GM21360 (cell line): ENCODE measurements around the gene SMAD5.

ENCODE experiments used
- ATAC-seq: cut with Tn5 transposase; IDR thresholded peaks from one replicate; pipeline ENCODE4 v1.9.1; 2021; ENCODE audit warnings: mild to moderate bottlenecking, moderate library complexity; ENCODE audit not compliant: unreplicated experiment

SMAD5 gene

DNA sequence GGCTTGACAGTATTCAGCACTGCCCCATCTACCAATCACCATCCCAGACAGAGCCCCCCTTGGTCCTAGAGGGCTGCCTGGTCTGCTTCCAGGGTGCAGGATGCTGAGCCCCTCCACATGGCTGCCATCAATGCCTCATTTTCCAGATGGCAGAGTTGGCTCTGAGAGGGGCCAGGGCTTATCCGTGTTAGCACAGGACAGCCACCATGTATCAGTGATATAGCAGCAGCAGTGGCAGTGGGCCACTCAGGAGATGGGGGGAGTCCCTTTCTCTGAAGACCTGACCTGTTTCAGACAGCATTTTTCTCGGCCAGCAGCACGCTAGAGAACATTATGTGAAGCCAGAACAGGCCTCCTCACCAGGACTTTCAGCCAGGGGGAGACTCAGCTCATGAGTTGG lies 61.9 kb downstream of the SMAD5 start:
- ATAC-seq, result no peak

DNA sequence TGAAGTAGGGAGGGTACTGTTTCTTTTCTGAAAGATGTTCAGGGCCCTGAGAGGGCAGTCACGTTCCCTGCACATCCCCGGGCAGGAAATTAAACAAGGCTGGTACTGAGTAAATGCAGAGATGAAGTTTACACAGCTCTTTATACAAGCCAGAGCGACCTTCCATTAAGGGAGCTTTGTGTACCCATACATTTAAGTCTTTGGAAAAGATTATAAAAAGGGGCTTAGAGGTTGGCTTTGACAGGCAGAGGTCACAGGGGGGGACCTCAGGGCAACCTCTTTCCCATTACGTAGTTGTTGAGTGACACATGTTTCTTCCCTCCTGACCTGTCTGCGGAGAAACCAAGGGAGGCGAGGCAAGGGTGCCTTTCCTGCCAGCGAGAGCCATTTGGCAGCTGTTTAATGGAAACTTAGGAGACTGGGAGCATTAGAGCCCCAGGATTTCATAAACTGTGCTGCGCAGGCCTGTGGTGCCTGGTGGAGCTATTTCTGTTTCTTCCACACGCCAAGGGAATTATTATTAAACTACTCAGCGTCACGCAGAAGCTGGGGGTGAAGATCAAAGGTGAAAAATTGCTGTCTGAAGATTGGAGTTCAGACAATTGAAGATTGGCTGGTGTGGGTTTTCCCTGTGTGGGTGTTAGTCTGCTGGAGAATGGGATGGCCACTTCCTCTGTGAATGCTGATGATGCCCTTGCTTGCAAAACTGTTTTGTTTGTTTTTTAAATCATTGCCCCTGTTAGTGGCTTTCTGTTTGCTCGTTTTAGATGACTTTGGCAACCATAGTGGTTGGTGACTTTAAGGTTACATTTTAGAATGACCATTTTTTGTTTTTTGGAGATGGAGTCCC lies 63.6 kb downstream of the SMAD5 start:
- ATAC-seq, result no peak

DNA sequence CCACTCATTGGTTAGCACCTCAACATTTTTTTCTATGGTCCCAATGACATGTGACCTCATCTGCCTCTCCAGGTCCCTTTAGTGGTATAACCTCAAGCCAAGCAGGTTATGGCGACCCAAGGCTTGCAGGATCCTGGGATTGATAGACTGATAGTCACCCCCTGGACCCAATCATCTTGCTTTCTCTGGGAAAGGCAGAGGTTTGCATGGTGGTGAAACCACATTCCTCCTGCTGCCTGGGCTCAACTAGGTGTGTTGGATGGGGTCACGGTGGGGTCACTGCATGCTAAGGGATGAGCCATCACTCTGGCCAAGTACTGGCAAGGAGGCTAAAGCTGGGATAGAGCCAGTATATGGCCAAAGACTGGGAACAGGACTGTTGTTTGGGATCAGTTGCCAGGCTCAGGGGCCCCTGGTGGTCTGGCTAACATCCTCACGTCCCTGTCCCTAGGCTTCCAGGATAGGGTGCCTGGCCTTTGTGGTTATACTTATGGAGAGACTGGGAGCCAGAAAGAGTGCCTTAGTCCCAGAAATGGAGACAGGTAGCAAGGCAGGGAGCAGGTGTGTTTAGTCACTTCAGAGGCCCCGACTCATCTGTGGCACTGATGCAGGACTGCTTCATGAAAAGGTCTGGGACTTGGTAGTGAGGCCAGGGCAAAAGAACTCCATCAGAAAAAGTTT lies 65.0 kb downstream of the SMAD5 start:
- no peak for ATAC-seq

DNA sequence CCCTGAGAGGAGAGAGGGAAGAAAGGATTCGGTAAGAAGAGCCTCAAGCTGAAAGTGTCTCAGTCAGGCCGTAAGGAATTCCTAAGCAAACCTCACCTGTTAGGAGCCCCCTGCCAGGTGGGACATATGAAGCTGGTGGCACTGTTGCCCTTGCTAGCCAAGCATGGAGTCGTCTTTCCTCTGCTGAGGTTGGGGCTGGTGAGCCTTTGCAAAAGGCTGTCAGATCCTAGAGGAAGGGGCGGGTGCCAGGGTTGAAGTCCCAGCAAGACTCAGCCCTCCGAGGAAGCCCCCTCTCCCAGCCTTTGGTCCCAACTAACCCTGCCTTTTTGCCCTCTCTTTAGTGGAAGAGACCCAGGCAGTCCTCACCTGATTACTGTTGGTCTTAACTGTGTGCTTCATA lies 65.8 kb downstream of the SMAD5 start:
- ATAC-seq, result no peak

DNA sequence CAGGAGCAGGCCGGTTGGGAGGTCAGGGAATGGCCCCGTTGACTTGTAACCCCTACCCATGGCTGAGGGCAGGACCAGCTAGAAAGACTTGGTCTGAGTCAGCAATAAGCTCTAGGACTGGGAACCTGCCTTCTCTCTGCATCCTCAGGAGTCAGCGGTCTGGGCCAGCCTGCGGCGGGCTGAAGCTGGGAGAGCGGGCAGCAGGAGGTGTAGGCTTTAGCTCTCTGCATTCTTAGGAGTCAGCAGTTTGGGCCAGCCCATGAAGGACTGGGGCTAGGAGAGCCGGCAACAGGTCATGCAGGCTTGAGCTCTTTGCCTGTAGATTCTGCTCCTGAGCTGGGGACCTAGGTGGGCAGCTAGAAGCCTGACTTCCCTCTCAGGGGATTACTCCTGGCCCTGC lies 66.8 kb downstream of the SMAD5 start:
- no peak for ATAC-seq

DNA sequence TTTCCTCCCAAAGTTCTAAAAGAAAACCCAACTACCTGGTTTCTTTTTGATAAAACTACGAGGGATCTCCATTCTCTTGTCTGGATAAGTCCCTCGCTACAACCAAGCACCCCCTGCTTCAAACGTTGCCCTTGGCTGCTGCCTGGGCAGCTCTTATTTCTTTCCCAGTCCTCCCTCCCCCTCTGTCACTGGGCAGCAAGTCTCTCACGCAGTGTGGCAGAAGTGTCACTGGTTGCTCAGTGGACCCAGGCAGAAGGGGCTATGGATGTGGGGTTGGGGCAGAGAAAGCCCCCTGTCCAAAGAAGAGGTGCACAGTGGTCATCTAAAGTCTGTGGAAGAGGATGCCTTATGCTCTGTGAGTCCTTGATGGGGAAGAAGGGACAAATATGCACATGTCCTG lies 67.5 kb downstream of the SMAD5 start:
- ATAC-seq, result no peak

DNA sequence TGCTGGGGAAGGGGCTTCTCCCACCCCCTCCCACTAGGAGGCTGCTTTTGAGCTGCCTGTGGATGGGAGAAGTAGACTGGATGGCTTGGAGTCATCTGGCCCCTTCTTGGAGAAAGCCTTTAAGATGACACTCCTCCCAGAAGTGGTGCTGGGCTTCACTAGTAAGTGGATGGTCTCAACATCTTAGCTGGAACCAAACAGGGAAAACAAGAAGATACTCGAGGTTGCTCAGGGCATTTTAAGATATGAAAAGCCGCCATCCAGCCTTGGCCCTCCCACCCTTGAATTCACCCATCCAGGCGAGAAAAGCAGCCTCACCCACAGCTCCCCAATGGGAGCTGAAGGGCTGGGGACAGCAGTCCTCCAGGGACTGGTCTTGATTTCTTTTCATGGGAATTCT lies 68.1 kb downstream of the SMAD5 start:
- ATAC-seq, result no peak

DNA sequence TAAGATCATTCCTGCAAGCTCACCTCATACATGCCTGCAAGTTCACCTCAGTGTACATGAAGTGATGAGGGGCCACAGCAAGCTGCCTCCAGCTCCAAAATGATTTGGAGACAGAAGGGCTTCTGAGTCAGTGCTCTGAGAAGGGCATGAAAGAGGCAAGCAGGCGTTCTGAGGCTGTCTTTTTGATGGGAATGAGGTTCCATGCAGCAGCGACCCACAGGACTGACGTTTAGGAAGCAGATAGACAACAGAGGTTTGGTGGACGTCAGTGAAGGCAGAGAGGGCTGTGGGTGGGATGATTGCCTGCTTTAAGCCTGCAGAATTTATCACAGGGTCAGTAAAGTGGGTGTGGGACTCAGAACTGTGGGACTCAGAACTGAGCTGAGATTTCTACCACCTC lies 69.2 kb downstream of the SMAD5 start:
- no peak for ATAC-seq

DNA sequence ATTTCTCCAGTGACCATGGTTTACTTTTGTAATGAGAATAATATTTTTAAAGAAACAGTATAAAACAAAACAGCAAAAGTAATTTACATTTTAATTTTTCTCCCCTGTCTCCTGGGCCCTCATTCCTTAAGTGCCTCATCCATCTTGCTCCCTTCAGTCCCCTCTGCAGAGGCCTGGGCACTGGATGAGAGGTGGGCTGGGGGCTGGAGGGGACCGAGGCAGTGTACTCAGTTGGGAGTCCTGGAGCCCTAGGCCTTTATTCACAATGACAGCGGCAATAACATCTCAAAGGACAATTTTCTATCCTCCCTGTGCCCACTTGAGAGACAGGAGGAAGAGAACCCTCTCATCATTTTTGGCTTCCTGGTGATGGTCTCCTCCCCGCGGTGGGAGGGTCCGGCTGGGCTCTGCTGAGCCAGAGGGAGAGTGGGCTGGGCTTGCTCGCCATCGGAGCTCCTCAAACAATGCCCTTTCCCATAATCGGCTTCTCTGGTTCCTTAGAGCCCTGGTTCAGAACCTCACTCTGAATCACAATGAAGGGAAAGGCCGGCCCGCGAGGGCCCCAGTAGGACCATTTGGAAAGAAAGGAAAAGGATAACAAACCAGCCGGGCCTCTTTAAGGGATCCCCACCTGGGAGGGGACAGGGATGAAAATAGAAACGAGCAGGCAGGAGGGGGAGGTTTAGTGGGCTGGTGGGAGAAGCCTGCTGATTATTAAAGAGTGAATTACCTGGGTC lies 70.0 kb downstream of the SMAD5 start:
- no peak for ATAC-seq

DNA sequence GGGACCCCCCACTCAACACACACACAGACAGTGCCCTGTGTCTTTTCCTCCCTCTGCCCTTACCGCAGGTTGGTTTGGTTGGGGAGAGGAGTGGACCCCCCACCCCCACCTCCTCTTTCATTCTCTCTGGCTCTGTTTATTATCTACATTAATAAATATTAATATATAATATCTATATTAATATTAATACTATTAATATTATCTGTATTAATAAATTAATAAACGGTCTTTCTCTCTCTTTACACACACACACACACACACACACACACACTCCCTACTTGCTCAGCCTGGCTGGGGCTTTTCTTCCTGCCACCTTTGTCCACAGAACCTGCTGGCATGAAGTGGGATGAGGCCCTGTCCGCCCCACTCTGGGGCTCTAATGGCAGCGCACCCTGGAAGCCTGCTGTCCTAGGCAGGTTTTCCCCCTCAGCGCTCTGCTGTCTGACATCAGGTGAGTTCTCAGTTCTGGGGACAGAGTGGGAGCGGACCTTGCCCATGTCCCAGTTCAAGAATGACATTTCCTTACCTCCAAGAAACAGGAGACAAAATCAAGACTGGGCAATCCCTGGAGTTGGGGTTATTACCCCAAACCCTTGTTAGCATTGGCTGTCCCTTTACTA lies 70.8 kb downstream of the SMAD5 start:
- no peak for ATAC-seq

DNA sequence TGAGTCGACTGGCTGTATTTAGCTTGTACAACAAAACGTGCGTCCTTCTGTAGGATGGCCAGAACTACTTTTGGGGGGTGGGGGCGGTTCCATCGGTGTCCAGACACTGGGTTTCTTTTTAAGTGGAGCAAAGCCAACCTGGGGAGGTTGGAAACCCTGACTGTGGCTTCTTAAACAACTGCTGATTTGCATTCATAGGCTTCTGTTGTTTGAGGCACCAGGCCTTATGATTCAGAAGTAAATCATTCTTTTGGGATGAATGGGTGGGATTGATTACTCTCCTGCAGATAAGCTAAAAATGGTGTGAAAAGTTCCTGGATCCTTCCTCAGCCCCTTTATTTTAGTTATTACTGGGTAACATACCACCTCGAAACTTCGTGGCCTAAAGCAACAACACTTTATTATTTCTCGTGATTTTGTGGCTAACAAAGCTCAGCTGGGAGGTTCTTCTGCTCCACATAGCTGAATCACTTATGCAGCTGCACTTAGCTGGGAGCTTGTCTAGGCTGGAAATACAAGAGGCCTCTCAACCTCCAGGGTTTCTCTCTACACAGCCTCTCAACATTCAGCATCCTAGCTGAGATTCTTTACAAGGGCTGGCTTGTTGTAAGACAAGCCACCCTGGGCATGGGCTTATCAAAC lies 72.5 kb downstream of the SMAD5 start:
- ATAC-seq, result no peak

DNA sequence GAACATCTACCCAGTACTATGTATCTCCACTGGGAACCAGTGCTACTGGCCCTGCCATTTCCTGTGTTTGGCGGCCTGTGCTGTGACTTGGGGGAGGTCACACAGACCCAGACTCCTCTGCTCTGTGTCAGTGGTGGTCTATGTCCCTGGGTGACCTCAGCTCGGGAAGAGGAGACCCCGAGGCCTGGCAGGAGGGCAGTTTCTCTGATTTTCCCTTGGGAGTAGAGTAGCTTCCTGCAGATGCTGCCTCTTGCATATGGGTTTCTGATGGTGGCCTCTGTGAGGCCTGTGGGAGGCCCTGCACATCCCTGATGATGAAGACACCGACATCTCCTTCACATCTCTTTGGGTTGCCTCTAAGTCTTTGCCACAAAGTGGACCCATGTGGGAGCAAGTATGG lies 73.3 kb downstream of the SMAD5 start:
- no peak for ATAC-seq

DNA sequence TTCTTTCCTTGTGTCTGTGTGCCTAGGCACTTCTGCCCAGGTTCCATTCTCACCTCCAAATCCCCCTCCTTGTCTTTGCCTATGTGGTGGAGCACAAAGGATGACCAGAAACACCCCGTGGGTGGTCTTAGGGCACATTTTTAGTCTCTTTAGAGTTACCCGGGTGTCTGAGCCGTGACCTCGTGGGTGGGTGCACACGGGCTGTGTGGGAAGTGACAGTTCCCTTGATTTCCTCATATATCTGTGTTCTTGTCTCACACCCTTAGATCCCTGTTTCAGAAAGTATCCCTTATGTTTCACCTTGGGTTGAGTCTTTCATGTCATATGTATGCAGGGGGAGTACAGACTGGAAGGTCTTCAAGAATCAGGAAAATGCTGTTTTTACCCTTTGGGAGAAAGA lies 73.7 kb downstream of the SMAD5 start:
- no peak for ATAC-seq

DNA sequence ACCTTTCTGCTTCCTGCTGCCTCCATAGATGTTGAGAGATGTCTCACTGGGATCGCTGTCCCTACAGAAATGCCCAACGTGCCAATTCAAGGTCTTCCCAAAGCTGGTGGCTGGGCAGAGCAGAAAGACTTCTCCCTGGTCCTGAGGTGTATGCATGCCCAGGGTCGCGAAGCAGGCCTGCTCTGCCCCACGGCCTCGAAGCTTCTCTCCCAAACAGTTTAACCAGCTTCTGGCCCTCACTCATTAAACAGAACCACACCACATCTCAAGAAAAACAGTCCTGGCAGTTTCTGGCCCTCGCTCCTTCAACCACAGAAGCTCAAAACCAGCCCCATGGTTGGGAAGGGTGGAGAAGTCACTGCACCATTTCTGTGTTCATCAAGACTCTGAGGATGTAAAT lies 75.0 kb downstream of the SMAD5 start:
- no peak for ATAC-seq

DNA sequence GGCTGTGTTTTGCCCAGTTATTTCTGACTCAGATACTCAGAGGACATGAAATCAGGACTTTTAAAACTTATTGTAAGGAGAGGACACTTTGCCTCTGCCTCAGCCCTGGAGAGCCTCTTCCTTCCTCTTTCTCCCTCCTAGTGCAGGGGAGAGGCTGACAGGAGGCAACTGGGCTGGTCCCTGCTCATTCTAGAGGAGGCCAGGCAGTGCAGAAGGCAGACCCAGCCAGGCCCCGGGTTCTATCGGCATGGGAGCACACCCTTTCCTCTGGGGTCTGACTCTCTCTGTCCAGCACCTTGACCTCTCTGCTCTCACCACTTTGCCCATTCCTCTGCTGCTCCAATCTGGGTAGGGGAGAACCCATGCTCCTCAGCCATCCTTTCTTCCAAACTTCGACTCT lies 76.3 kb downstream of the SMAD5 start:
- ATAC-seq, result no peak

DNA sequence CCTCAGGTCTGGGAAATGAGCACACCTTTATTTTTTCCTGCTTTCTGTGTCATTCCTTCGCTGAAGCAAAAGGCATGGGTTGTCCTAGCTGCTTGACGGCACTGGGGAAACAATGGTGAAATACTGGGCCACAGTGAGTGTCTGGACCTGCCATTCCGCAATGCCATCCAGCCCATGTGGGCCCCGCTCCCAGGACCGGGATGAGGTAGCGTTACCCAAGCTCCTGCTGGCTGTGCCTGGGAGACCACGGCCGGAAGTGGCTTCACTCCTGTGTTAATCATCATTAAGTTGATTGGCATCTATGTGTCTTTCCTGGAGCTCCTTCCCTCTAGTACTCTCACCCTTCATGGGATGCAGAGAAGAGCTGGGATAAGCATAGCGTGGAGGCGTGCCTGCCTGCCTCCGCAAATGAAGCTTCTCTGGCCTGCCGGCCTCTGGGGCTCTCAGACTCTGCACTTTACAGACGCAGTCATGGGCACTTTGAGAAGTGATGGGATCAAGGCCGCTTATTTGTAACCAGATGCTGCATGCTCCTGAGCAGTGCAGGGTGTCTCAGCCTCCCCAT lies 76.8 kb downstream of the SMAD5 start:
- no peak for ATAC-seq

DNA sequence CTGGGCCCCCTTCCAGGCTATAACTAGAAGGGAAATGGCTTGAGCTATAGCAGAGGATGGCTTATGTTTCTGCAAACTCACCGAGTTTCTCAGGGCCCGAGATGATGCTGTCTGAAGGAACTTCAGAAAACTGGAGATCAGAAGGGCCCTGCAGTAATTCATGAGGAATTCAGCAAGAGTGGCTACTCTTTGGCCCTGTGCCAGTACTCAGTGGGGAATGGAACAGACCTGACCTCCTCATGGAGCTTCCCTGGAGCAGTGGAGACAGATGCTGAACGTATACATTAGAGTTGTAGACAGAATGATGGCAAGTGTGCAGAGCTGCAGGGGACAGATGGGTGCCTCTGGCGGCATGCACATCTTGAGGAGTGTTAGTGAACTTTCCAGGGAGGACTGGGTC lies 77.6 kb downstream of the SMAD5 start:
- ATAC-seq, result no peak

DNA sequence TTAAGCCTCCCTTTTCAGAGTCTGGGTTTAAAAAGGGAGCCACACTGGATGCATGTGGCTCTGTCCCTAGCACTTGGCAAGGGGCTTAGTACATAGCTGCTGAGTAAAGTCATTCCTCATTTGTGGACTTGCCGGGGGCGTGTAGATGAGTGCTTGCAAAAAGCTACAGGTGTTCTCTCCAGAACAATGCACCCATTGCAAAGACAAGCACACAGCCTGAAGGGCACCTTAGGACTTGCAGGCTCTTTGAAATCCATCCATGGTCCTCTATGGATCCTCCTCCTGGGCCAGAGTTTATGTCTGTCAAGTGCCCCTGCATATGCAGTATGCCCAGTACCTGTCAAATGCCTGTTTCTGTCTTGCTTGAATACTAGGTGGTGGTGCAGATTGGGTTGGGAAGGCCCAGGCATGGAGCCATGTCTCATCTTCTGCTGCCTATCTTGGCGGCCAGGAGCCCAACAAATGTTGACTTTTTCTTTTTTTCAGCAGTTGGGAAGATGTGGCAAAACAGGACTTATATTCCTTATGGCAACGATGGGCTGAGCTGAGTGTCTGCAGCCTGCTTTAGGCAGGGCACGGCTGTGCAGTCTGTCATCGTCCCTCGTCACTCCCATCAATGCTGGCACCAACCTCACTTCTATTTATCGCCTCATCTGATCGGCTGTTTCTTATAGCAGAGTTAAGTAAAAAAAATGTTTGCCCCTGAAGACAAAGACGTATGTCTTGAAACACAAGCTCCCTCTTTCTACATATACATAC lies 78.8 kb downstream of the SMAD5 start:
- no peak for ATAC-seq

DNA sequence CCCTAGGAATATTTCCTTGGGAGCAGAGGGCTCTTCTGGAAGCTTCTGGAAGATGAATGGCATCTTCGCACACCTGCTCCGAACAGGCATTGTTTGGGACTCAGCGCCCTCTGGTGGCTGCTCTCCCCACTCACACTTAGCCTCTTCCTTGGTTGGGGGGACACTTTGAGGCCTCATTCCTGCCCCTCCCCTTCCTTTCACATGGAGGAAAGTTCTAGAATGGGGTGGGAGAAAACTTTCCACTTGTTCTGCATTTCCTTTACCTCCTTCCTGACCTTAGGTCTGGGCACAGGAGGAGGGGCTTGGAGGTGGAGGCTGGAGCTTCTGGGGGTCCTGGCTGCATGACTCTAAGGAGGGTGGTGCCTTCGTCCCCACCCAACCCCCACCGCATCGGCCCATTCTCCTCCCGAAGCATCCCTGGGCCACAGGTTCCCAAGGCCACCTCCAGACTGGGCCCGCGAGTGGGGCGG lies 79.6 kb downstream of the SMAD5 start:
- no peak for ATAC-seq
